B cell (primary cell): ENCODE measurements around the gene KEAP1.

ENCODE experiments used
- EZH2 ChIP-seq: IDR thresholded peaks from 2 replicates; pipeline ENCODE4 v1.6.1; 2012; ENCODE audit warnings: borderline replicate concordance, low read depth, mild to moderate bottlenecking, moderate library complexity, low read length; ENCODE audit not compliant: insufficient read depth, poor library complexity, severe bottlenecking
- TF ChIP-seq, protein P1 (sequence below): fragments of 200-600 bp; IDR thresholded peaks from one replicate; pipeline ENCODE4 v1.8.0; 2022; ENCODE audit warnings: antibody characterized with exemption, mild to moderate bottlenecking

- TF ChIP-seq, protein P1, sequence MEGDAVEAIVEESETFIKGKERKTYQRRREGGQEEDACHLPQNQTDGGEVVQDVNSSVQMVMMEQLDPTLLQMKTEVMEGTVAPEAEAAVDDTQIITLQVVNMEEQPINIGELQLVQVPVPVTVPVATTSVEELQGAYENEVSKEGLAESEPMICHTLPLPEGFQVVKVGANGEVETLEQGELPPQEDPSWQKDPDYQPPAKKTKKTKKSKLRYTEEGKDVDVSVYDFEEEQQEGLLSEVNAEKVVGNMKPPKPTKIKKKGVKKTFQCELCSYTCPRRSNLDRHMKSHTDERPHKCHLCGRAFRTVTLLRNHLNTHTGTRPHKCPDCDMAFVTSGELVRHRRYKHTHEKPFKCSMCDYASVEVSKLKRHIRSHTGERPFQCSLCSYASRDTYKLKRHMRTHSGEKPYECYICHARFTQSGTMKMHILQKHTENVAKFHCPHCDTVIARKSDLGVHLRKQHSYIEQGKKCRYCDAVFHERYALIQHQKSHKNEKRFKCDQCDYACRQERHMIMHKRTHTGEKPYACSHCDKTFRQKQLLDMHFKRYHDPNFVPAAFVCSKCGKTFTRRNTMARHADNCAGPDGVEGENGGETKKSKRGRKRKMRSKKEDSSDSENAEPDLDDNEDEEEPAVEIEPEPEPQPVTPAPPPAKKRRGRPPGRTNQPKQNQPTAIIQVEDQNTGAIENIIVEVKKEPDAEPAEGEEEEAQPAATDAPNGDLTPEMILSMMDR, result no peak
- TF ChIP-seq EZH2, result no peak
These were observed 24.7 kb downstream of the KEAP1 start for GRCh38 chr19:10478476-10478875.
